ENCODE results near the gene EXT2.

EXT2 gene

DNA sequence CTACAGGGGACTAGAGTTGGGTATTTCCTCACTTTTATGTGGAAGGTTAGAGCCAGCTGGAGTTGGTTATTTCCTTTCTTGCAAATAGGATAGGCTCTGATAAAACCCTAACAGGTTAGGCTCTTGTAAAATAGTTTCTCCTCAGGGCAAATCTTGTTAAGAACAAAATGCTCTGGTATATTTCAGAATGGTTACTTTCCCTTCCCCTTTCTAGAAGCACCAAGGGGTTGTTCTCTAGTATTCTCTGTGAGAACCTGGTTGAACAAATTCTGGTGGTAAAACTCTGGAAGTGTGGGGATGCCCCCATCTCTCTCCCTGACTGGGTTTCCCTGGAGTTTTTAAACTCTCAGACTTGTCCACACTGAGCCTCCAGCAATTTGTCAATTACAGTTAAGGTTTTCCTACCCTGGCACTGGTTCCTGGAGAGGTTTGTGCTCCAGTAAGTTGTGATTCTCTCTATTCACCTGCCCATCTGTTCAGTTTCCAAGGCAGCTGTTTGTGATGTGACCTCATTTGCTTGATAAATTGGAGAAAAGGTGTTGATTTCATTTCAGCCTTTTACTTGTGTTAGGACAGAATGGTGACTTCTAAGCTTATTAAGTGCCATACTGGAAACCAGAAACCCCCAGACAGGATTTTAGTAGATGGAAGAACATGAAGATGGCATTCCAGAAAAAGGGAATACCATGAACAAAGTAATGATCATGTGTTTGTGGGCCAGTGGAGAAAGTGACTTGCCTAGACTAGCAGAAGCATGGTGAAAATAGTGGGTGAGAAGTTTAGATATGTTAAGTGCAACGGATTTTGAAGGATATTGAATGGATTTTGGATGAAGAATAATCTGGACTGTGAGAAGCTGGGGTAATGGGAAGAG, 64.6 kb downstream of the EXT2 start:
- DNase-seq (ENCODE audit: extremely low read depth in 1 of 2, low read depth in 1 of 2): no peak

- no peak for DNase-seq (ENCODE audit: extremely low read depth in 1 of 2, low read depth in 1 of 2)
These were observed 66.5 kb downstream of the EXT2 start for GRCh38 chr11:44162004-44162403.

- DNase-seq (ENCODE audit: extremely low read depth in 1 of 2, low read depth in 1 of 2): no peak
These were observed 67.2 kb downstream of the EXT2 start for GRCh38 chr11:44162662-44163061.

DNA sequence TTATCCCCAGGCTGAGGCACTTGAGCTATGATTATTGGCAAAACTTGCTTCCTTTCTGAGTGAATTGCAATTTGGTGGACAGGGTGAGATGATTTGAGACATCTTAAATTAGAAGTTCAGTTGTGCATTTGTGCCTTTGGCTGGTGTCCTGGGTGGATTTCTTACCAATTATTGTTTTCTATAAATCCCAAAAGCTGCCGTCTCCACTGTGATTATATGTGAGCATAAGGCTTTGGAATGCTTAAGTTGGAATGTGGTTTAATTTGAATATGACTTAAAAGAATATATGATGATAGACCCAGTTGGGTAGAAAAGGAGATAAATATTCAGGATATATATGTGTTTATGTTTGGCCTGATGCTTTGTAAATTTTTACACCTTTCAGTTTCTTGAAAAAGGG, 70.0 kb downstream of the EXT2 start:
- DNase-seq (ENCODE audit: extremely low read depth in 1 of 2, low read depth in 1 of 2): no peak

- DNase-seq (ENCODE audit: extremely low read depth in 1 of 2, low read depth in 1 of 2): no peak
These were observed 71.6 kb downstream of the EXT2 start for GRCh38 chr11:44167046-44167445.

DNA sequence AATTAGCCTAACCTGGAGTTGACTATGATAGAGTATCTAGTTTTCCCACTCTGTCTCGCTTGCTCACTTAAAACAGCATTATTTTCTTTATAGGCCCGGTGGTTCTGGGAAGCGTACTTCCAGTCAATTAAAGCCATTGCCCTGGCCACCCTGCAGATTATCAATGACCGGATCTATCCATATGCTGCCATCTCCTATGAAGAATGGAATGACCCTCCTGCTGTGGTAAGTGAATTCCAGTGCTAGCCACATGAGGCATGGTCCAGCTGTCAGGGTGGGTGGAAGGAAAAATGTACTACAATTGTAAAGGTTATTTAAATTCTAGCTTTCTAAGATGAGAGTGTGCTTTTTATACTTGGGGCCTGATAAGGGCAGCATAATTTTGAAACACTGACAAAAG, 76.0 kb downstream of the EXT2 start:
- no peak for DNase-seq (ENCODE audit: extremely low read depth in 1 of 2, low read depth in 1 of 2)

DNA sequence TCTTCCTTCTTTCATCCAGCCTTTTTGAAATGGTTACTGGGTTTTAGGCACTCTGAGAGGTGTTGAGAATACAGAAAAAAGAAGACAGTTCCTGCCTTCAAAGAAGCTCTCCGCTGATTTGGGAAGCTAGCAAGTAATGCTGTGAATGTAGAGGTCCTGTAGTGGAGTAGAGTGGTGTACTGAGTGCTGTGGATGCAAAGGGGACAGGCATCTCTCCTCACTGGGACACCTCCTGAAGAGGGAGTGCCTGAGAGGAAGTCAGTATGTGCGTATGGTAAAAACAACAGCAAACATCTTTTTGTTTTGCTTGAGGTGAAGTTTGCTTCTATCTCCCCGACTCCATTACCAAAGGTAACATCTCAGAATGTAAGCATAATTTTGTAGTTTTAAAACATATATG, 77.5 kb downstream of the EXT2 start:
- DNase-seq (ENCODE audit: extremely low read depth in 1 of 2, low read depth in 1 of 2): no peak

DNA sequence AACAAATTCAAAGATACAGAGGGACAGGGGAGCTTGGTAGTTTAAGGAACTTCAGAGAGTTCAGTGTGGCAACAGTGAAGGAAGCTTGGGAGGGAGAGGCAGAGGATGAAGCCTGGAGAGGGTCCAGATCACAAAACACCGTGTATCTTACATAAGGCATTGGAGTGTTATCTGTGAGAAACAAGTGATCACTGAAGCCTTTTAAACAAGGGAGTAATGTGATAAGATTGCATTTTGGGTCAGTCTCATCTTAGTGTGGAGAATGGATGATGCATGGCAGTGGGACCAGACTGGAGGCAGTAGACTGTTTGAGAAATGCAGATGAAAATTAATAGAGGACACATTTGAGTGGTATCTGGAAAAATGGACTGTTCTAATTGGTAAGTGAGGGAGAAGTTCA, 79.4 kb downstream of the EXT2 start:
- no peak for DNase-seq (ENCODE audit: extremely low read depth in 1 of 2, low read depth in 1 of 2)

DNA sequence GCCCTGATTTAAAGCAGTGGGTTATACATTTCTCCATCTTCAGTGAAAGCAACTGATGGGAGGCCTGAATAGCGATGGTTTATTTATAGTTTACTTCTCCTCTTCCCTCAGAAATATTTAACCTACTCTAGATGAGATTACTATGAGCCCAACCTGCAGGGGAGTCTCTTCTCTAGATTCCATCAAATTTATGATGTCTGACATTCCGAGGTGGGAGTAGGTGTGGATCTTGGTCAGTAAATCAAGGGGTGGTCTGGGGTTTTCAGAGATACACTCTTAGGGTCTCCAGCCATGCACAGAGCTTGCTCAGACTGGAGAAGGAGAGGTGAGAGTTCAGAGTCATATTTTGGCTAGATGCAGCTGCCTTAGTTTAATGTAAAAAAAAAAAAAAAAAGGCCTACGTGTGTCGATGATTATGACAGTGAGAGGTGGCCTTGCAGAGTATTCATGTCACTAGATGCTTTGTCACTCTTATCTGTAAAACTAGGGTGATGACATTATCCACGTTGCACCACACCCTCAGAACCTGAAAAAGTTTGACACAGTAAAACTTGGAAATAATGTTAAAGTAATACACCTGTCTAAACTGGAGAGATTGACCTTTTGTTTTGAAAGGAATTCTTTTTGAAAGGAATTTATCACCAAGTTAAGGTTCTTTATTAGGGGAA, 81.2 kb downstream of the EXT2 start:
- DNase-seq (ENCODE audit: extremely low read depth in 1 of 2, low read depth in 1 of 2): no peak

GRCh38 chr11:44177905-44178304, 82.4 kb downstream of the EXT2 start:
- DNase-seq (ENCODE audit: extremely low read depth in 1 of 2, low read depth in 1 of 2): no peak

GRCh38 chr11:44178381-44178780, 82.9 kb downstream of the EXT2 start:
- no peak for DNase-seq (ENCODE audit: extremely low read depth in 1 of 2, low read depth in 1 of 2)

DNA sequence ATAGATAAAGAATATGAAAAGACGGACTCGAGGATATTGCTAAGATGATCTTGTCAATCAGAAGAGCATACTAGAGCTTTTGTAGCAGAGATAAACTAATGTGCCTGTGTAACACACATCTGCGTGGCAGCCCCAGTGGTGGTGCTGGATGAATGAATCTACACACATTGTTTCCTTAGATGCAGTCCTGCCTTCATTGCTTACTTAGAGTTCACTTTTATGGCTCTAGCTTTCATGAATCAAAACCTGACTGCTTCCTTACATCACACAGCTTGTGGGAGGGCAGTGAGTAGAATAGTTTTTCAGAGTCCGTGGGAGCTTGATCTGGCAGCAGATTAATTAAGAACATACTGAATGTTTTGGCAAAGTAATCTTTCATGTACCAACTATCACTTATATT, 83.7 kb downstream of the EXT2 start:
- DNase-seq (ENCODE audit: extremely low read depth in 1 of 2, low read depth in 1 of 2): no peak

DNA sequence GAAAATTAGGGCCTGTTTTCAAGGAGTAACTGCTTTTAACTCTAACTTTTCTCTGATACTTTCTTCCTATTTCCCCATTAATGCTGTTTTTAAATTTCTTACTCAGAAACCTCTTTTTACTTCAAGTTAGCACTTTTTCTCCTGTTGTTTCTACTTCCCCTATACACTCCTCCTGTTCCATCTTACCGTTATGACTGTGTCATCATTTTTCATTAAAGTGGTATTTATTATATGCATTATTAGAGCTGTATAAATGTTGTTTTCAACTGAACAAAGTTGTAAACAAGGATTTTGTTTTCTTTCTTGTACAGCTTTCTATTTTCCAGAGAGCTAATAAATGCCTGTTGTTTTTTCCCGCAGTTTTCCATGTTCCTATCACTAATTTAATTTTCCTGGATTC, 84.6 kb downstream of the EXT2 start:
- no peak for DNase-seq (ENCODE audit: extremely low read depth in 1 of 2, low read depth in 1 of 2)

DNA sequence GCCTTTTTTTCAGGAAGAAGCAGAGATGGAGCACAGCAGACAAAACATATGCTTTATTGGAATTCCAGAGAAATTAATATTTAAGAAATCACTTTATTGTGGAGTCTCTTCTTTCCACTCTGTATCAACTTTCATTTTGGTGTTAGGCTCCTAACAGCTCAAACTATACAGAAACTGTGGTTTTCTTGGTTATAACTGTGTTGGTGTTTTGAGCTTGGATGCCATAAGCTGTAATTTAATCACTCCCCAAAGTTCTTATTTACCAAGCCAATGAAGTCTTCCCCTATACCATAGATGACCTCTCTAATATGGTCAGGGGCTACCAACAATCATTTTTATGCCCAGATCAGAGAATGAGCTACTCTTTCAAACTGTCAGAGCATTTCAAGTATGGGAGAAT, 90.0 kb downstream of the EXT2 start:
- no peak for DNase-seq (ENCODE audit: extremely low read depth in 1 of 2, low read depth in 1 of 2)

GRCh38 chr11:44186321-44186930, 90.9 kb downstream of the EXT2 start:
- DNase-seq (ENCODE audit: extremely low read depth in 1 of 2, low read depth in 1 of 2): no peak

- DNase-seq (ENCODE audit: extremely low read depth in 1 of 2, low read depth in 1 of 2): no peak
These were observed 93.2 kb downstream of the EXT2 start for GRCh38 chr11:44188643-44189042.

DNA sequence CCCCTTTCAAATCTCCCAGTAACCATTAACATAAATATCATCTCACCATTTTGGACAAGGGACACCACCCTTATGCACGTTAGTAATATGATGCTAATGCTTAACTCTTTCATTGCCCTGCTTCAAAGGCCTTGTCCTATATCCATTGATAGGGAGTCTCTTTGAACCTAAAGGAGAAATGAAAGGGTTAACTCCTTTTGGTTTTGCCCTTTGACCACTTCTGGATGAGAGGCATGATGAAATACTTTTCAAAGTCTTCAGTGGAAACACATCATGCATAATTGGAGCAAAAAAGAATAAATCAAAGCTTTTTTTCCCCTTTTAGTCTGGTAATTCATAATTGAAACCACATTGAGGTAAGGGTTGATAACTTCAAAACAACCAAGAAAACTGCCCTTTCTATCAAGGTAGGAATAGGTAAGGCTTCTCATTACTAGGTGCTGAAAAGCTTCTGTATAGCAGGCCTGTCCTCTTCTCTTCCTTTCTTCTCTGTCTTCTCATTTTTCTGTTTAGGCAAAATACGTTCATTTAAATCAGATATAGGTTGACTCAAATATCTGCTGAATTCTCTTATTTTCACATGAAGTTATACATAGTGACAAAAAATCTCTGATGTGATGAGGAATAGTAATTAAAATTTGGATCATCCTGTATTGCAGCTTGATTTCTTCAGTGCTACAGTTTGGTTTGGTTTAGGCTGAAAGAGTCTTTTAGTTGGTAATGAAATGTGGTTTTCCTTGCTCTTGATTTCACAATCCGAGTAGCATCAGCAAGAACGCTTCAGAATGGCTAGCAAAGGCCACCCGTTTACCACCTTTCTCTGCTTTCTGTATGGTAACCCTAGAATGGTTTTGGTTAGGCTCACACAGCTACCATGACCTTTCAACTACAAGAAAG, 94.8 kb downstream of the EXT2 start:
- no peak for DNase-seq (ENCODE audit: extremely low read depth in 1 of 2, low read depth in 1 of 2)

DNA sequence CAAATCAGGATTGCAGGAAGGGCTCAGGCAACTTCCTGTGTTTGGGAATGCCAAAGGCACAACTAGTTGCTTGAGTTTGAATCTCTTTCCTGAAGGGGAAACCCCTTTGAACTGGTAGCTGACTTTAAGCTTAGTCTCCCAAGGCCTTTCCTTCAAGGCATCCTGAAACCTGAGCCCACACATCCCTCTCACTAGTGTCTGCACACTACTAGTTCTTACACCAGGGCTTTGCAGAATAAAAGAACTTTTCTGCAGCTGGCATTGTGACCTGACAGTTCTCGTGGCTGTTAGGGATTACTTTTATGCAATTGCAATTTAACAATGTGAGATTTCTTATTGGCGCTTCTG, 95.4 kb downstream of the EXT2 start:
- DNase-seq (ENCODE audit: extremely low read depth in 1 of 2, low read depth in 1 of 2): no peak

- DNase-seq (ENCODE audit: extremely low read depth in 1 of 2, low read depth in 1 of 2): no peak
These were observed 96.0 kb downstream of the EXT2 start for GRCh38 chr11:44191322-44192016.

- DNase-seq (ENCODE audit: extremely low read depth in 1 of 2, low read depth in 1 of 2): no peak
These were observed 96.5 kb downstream of the EXT2 start for GRCh38 chr11:44192017-44192385.

All from activated CD8-positive, alpha-beta memory T cell treated with anti-CD3 and anti-CD28 coated beads for 1 hour (primary cell).